Right atrium auricular region (tissue), 2 donors: ENCODE data around the gene CELSR1. TPM values are rescaled to one million over a fixed set of nuclear protein-coding genes. Genes with fewer than 3 reads are reported as not detected.

ENCODE experiments used
- DNase-seq: peaks from one replicate; pipeline ENCODE4 v3.0.0-alpha.2; 2019; ENCODE audit warnings: low spot score
- H3K27ac ChIP-seq, 2 donors: fragments of 200-600 bp; sonication (generic); 1 replicate in 1 of 2; 2 replicates in 1 of 2; pipeline ENCODE4 v1.5.1; 2016 to 2019
- H3K27me3 ChIP-seq, 2 donors: fragments of 200-600 bp; sonication (generic); one replicate each; pipeline versions ENCODE4 v1.5.1 to v1.6.0; 2017 to 2019
- H3K36me3 ChIP-seq: fragments of 200-600 bp; sonication (generic); one replicate; pipeline ENCODE4 v1.5.1; 2016
- H3K4me1 ChIP-seq, 2 donors: fragments of 200-600 bp; sonication (generic); one replicate each; pipeline versions ENCODE4 v1.5.1 to v1.6.0; 2017 to 2019
- H3K4me3 ChIP-seq, 2 donors: fragments of 200-600 bp; sonication (generic); 1 replicate in 1 of 2; 2 replicates in 1 of 2; pipeline ENCODE4 v1.5.1; 2017 to 2019; ENCODE audit warnings: mild to moderate bottlenecking in 1 of 2, moderate library complexity in 1 of 2
- H3K9me3 ChIP-seq, 2 donors: fragments of 200-600 bp; sonication (generic); one replicate each; pipeline ENCODE4 v1.5.1; 2019
- CTCF ChIP-seq, 2 donors: fragments of 200-600 bp; sonication (generic); IDR thresholded peaks; one replicate each; pipeline ENCODE4 v1.5.1; 2019; ENCODE audit warnings: antibody characterized with exemption in 2 of 2
- total RNA-seq, 2 donors: library from RNA; depleted of rRNA; stranded (reverse); fragments of >200 nt; gene quantifications; one replicate each; pipeline ENCODE4 v1.1.0, GENCODE V29; 2016

CELSR1 gene, protein sequence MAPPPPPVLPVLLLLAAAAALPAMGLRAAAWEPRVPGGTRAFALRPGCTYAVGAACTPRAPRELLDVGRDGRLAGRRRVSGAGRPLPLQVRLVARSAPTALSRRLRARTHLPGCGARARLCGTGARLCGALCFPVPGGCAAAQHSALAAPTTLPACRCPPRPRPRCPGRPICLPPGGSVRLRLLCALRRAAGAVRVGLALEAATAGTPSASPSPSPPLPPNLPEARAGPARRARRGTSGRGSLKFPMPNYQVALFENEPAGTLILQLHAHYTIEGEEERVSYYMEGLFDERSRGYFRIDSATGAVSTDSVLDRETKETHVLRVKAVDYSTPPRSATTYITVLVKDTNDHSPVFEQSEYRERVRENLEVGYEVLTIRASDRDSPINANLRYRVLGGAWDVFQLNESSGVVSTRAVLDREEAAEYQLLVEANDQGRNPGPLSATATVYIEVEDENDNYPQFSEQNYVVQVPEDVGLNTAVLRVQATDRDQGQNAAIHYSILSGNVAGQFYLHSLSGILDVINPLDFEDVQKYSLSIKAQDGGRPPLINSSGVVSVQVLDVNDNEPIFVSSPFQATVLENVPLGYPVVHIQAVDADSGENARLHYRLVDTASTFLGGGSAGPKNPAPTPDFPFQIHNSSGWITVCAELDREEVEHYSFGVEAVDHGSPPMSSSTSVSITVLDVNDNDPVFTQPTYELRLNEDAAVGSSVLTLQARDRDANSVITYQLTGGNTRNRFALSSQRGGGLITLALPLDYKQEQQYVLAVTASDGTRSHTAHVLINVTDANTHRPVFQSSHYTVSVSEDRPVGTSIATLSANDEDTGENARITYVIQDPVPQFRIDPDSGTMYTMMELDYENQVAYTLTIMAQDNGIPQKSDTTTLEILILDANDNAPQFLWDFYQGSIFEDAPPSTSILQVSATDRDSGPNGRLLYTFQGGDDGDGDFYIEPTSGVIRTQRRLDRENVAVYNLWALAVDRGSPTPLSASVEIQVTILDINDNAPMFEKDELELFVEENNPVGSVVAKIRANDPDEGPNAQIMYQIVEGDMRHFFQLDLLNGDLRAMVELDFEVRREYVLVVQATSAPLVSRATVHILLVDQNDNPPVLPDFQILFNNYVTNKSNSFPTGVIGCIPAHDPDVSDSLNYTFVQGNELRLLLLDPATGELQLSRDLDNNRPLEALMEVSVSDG (N-terminal part only)
- total RNA-seq, result 1 to 10 TPM; 7.1 to 9.6 TPM

GRCh38 chr22:46537225-46537945 lies at the start of gene CELSR1:
Gene CELSR1 (minus strand): TSS chr22:46537620. CDS start chr22:46537170, 450 bp downstream.
- Histone ChIP-seq H3K4me1 (peaks cover 0 to 27% of the 10 kb centered on the region in 2 donors), H3K36me3 (no peaks in the 10 kb centered on the region), H3K27ac (peak within 1 kb of the TSS; percentile 69 to 80), H3K4me3 (peak within 1 kb of the TSS; percentile 54 to 62), H3K9me3 (no peaks in the 10 kb centered on the region), H3K27me3 (no peaks in the 10 kb centered on the region)
- DNase-seq, result no peak
- no peak for TF ChIP-seq CTCF (IDR thresholded peaks at IDR 0.05)

DNA sequence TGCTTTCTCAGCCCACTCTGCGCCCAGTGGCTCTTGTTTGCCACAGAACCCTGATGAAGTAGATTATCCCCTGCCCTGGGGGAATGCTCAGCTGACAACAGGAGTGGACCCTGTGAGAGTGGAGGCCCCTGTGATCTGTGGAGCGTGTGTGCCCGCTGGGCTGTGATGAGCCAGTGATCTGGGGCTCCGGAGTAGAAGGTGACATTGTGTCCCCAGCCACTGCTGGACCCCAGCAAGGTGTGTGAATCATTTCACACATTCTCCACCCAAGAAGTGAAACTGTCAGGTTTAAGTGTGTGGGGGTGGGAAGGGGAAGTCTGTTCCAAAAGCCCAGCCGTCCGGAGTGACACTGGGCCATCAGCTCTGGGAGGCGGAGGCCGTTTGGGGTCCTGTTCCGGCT lies 49.6 kb upstream of the CELSR1 start:
- H3K4me1 ChIP-seq, result peaks cover 0 to 84% of the 10 kb centered on the region in 2 donors
- no peak for DNase-seq

DNA sequence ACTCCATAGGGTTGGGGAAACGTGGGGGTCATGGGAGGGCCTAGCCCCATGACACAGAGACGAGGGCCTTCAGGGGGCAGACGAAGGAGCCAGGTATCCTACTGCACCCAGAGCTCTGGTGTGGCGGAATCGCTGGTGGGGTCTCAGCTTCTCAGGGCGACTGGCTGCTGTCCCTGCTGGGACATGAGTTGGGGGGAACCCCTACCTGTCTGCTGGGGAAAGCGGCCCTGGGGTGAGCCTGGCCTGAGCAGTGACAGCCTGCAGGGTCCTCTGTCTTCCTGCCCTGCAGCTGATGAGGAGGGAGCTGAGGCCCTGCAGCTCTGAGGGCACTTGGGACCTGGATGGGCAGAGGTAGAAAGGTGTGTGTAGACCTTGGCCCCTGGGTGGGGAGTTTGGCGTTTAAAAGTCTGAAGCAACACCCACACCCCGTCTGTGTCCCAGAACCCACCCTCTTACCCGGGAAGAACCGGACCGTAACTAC lies 49.2 kb upstream of the CELSR1 start:
- Histone ChIP-seq H3K4me3 (no peak overlapping the region), H3K36me3 (no peaks in the 10 kb centered on the region), H3K4me1 (peaks cover 0 to 84% of the 10 kb centered on the region in 2 donors), H3K27me3 (no peaks in the 10 kb centered on the region), H3K9me3 (no peaks in the 10 kb centered on the region), H3K27ac (peak overlapping the region; percentile 92 to 94)
- no peak for DNase-seq
- TF ChIP-seq CTCF (IDR thresholded peaks at IDR 0.05), result no peak

More for the DNA sequence above, 49.6 kb upstream of the CELSR1 start:
- Histone ChIP-seq H3K4me3 (no peak overlapping the region), H3K27ac (peak overlapping the region; percentile 92 to 94), H3K36me3 (no peaks in the 10 kb centered on the region), H3K9me3 (no peaks in the 10 kb centered on the region), H3K27me3 (no peaks in the 10 kb centered on the region)
- TF ChIP-seq CTCF (IDR thresholded peaks at IDR 0.05), result no peak

GRCh38 chr22:46586123-46586519 lies 48.7 kb upstream of the CELSR1 start:
- H3K4me3 ChIP-seq, result no peak overlapping the region
- no peaks in the 10 kb centered on the region for H3K27me3 ChIP-seq
- H3K36me3 ChIP-seq, result no peaks in the 10 kb centered on the region
- H3K9me3 ChIP-seq, result no peaks in the 10 kb centered on the region
- TF ChIP-seq CTCF (IDR thresholded peaks at IDR 0.05), result no peak
- H3K4me1 ChIP-seq, result peaks cover 0 to 84% of the 10 kb centered on the region in 2 donors
- H3K27ac ChIP-seq, result peak overlapping the region; percentile 92 to 94
- DNase-seq, result no peak
